KMS-11 (cell line): ENCODE results near the gene KRT8.
A peak's percentile ranks its signal among the peaks of the same experiment; 100 is the strongest.

Source experiments
- H2AFZ ChIP-seq: fragments of 200-600 bp; sonication (generic); 2 replicates; pipeline ENCODE4 v1.6.1; 2016; ENCODE audit warnings: antibody characterized with exemption, mixed run types, low read depth
- H3K27ac ChIP-seq: fragments of 200-600 bp; sonication (generic); 2 replicates; pipeline ENCODE4 v1.6.1; 2016; ENCODE audit warnings: mild to moderate bottlenecking, mixed run types
- H3K27me3 ChIP-seq: fragments of 200-600 bp; sonication (generic); 2 replicates; pipeline ENCODE4 v1.6.1; 2017; ENCODE audit warnings: mild to moderate bottlenecking, low read depth, mixed run types, moderate library complexity; ENCODE audit not compliant: insufficient read depth
- H3K36me3 ChIP-seq: fragments of 200-600 bp; sonication (generic); 2 replicates; pipeline ENCODE4 v1.6.1; 2017; ENCODE audit warnings: mild to moderate bottlenecking, mixed run types; ENCODE audit not compliant: insufficient read depth
- H3K4me1 ChIP-seq: fragments of 200-600 bp; sonication (generic); 2 replicates; pipeline ENCODE4 v1.6.1; 2016; ENCODE audit warnings: mild to moderate bottlenecking, low read depth, mixed run types; ENCODE audit not compliant: poor library complexity, severe bottlenecking
- H3K4me2 ChIP-seq: fragments of 200-600 bp; sonication (generic); 2 replicates; pipeline ENCODE4 v1.7.0; 2016; ENCODE audit warnings: mild to moderate bottlenecking, mixed run types
- H3K4me3 ChIP-seq: fragments of 200-600 bp; sonication (generic); IDR thresholded peaks from 2 replicates; pipeline ENCODE4 v1.6.1; 2017; ENCODE audit warnings: low read depth, low read length, mixed read lengths; ENCODE audit not compliant: insufficient read depth
- H3K79me2 ChIP-seq: fragments of 200-600 bp; sonication (generic); 2 replicates; pipeline ENCODE4 v1.6.1; 2016; ENCODE audit warnings: low read depth, mixed run types; ENCODE audit not compliant: insufficient read depth
- H3K9ac ChIP-seq: fragments of 200-600 bp; sonication (generic); 2 replicates; pipeline ENCODE4 v1.6.1; 2016; ENCODE audit warnings: mild to moderate bottlenecking, mixed run types
- H4K20me1 ChIP-seq: fragments of 200-600 bp; sonication (generic); 2 replicates; pipeline ENCODE4 v1.6.1; 2016; ENCODE audit warnings: mild to moderate bottlenecking, mixed run types; ENCODE audit not compliant: insufficient read depth
- CTCF ChIP-seq: fragments of 200-600 bp; sonication (generic); conservative IDR thresholded peaks from 2 replicates; pipeline ENCODE4 v1.6.1; 2017; ENCODE audit warnings: low read depth, mild to moderate bottlenecking, antibody characterized with exemption, low read length, moderate library complexity, mixed read lengths

KRT8 gene

DNA sequence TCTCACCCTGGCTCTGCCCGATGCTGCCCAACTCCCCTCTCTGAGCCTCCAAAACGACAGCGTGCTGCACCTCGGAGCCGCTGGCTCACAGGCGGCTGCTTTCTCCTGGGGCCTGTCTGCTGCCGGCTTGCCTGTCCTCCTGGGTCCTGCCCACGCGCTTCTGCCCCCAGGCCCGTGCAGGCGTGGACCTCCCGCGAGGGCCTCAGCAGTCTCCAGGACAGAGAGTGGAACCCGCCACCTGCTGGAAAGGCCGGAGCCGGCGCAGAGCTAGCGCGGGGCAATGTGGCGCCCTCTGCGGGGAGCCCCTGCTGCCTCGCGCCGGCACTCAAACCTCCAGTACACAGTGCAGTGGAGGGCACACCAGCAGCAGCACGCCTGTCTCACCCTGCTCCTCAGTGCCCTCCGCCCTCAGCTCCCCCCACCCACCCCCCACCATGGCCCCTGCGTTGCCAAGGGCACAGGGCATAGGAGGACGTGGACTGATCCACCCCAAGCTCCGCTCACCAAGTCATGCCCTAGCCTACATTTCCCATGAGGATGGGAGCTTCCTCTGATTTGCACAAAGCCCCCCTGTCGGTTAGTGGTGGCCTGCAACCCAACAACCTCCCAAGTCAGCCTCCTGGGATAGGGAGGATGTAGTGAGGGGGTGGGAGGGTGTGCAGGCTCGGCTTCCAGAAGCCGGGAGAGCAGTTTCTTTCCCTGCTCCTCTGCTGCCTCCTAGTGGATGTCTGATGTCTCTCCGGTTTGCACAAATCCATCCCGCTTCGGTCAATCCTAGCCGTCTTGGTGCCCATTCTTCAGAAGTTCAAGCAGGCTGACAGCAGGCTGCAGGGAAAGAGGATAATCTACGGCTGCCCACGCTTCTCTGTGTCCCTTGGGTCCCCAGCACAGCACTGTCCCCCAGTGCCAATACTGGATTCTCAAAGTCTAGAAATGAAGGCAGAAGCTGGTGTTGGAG, 25.2 kb downstream of the KRT8 start:
- H3K27me3 ChIP-seq = no peaks in the 10 kb centered on the region
- H3K4me3 ChIP-seq = no peak overlapping the region
- H4K20me1 ChIP-seq = no peaks in the 10 kb centered on the region
- H3K4me2 ChIP-seq = peak overlapping the region; percentile 83
- H3K27ac ChIP-seq = no peak overlapping the region
- TF ChIP-seq CTCF = peak; percentile 93
- no peaks in the 10 kb centered on the region for H3K36me3 ChIP-seq
- peak overlapping the region; percentile 35; the same call in 1 of the 2 replicates for H3K9ac ChIP-seq
- peaks cover 33% of the 10 kb centered on the region for H3K4me1 ChIP-seq
- peak overlapping the region; percentile 90 for H2AFZ ChIP-seq
- H3K79me2 ChIP-seq = no peaks in the 10 kb centered on the region

DNA sequence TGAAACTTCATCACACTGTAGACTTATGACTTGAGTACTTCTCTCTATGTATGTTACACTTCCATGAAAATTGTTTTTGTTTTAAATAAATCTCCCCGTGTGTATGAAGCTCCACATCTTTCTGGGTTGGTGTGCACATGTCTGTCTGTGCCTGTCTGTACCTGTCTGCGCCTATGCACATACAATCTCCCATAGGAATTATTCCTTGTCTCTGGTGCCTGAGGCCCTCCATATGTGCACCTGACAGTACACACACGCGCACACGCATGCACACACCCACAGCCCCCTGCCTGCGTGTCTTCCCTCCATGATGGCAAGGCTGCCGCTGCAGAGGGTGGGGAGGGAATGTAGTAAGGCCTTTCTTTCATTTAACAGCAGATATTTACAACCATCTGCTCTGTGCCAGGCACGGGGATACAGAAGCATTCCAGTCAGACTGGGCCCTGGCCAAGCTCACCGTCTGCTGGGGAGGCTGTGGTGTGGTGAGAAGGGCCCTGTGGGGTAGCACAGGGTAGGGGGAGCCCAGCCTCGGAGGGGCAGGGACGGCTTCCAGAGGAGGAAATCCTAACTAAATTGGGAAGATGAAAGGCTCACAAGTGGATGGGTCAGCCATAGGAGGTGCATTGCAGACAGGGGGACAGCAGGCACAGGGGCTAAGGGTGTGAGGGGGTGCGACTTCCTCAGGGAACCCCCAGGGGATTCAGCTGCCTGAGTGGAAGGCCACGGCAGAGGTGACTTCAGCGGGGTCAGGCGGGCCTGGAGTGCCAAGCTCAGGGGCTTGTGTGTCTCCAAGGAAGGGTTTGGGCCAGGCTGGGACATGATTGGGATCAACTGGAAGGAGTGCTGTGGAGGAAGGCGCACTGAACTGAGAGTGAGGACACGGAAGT, 26.1 kb downstream of the KRT8 start:
- Histone ChIP-seq H4K20me1 (no peaks in the 10 kb centered on the region), H3K4me2 (peak overlapping the region; percentile 83; the same call in 1 of the 2 replicates), H3K79me2 (no peaks in the 10 kb centered on the region), H3K36me3 (no peaks in the 10 kb centered on the region), H3K9ac (peak overlapping the region; percentile 35; the same call in 1 of the 2 replicates), H2AFZ (peak overlapping the region; percentile 90), H3K4me3 (no peak overlapping the region), H3K4me1 (peaks cover 39% of the 10 kb centered on the region), H3K27ac (no peak overlapping the region), H3K27me3 (no peaks in the 10 kb centered on the region)
- no peak for TF ChIP-seq CTCF

DNA sequence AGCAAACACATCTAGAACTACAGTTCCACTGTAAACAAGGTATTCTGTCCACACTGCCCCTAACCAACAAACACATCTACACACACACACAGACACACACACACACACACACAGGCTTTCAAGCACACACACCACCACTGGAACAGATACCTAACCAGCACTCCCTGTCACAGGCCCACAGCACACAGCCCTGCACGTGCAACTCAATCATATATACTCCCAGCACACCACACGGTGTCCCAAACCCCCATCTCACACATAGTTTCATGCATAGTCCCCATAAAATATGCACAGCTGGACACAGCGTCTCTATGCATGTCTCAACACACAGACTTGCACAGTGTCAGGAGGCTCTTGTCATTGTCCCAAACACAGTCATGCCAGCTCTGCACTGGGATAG, 27.6 kb downstream of the KRT8 start:
- Histone ChIP-seq H2AFZ (no peak overlapping the region), H3K27me3 (no peaks in the 10 kb centered on the region), H3K79me2 (no peaks in the 10 kb centered on the region), H3K4me3 (no peak overlapping the region), H3K4me2 (no peak overlapping the region), H3K9ac (no peak overlapping the region), H3K27ac (no peak overlapping the region), H4K20me1 (no peaks in the 10 kb centered on the region), H3K4me1 (peaks cover 46% of the 10 kb centered on the region), H3K36me3 (no peaks in the 10 kb centered on the region)
- TF ChIP-seq CTCF = no peak

GRCh38 chr12:52876372-52876771, 28.5 kb downstream of the KRT8 start:
- no peak overlapping the region for H3K9ac ChIP-seq
- H3K79me2 ChIP-seq = no peaks in the 10 kb centered on the region
- H3K4me2 ChIP-seq = no peak overlapping the region
- H3K4me1 ChIP-seq = peaks cover 46% of the 10 kb centered on the region
- H4K20me1 ChIP-seq = no peaks in the 10 kb centered on the region
- H3K27me3 ChIP-seq = no peaks in the 10 kb centered on the region
- TF ChIP-seq CTCF = no peak
- no peak overlapping the region for H3K4me3 ChIP-seq
- H3K36me3 ChIP-seq = no peaks in the 10 kb centered on the region
- no peak overlapping the region for H2AFZ ChIP-seq
- no peak overlapping the region for H3K27ac ChIP-seq
